Measurements from ENCODE around the gene MPV17L2. TPM values are rescaled to one million over a fixed set of nuclear protein-coding genes. Genes with fewer than 3 reads are reported as not detected.

Gene MPV17L2
- polyA plus RNA-seq, 2 of the 4 experiments (the other 2 are of a cell fraction), result 8.3 to 13.9 TPM

DNA sequence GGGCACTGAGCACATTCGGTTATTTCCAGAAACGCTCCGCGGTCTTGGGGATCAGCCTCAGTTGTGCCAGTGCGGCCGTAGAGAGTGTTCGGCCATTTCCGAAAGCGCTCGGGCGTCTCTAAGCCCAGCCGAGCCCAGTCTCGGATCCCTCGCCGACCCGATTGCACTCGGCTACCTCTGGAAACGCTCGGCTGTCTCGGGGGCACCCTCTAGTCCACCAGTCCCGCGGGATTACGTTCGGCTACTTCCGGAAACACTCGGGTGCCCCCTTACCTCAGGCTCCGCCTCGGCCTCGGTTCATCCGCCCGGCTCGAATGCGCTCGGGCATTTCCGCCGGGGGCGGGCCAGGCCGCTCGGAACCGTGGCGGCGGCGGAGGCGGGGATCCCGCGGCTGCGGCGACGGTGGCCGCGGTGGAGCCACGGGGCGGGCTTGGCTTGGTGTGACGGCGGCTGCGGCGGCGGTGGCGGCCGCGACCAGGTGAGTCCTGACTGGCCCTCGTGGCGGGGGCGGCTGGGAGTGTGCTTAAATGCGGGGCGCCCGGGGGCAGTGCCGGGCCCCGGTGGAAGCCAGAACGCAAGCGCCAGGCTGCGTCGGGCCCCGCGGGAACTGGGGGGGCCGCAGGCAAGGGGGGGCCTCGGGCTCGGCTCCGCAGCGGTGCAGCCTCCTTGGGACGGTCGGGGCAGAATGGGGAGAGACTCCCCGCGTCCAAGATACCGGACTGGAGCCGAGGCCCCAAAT lies 40.0 kb upstream of the MPV17L2 start, which contains the start of gene PIK3R2 (continued):
- TF ChIP-seq, protein P1, sequence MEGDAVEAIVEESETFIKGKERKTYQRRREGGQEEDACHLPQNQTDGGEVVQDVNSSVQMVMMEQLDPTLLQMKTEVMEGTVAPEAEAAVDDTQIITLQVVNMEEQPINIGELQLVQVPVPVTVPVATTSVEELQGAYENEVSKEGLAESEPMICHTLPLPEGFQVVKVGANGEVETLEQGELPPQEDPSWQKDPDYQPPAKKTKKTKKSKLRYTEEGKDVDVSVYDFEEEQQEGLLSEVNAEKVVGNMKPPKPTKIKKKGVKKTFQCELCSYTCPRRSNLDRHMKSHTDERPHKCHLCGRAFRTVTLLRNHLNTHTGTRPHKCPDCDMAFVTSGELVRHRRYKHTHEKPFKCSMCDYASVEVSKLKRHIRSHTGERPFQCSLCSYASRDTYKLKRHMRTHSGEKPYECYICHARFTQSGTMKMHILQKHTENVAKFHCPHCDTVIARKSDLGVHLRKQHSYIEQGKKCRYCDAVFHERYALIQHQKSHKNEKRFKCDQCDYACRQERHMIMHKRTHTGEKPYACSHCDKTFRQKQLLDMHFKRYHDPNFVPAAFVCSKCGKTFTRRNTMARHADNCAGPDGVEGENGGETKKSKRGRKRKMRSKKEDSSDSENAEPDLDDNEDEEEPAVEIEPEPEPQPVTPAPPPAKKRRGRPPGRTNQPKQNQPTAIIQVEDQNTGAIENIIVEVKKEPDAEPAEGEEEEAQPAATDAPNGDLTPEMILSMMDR (IDR thresholded peaks at IDR 0.05), result peak; percentile 22; the same call in 2 of the 3 replicates
- TF ChIP-seq KDM1A (IDR thresholded peaks at IDR 0.05; ENCODE audit: low read depth) (no peak), GATA3 (IDR thresholded peaks at IDR 0.05; ENCODE audit: borderline replicate concordance) (no peak)

- H3K27ac ChIP-seq, result peak overlapping the region; percentile 77 to 95
- no peak for FAIRE-seq
- ChIA-PET POLR2A (no interaction called here), CTCF (no interaction called here)
- ATAC-seq, result no peak
- peak overlapping the region; percentile 59 for H3K4me3 ChIP-seq
- no peak for DNase-seq (ENCODE audit: low read depth in 1 of 2, low spot score in 1 of 2)
- 2% methylated on average over 9 of the region's 38 CpGs for WGBS (ENCODE audit: missing lambda C conversion rate)
- peaks cover 29% of the 10 kb centered on the region for H3K4me1 ChIP-seq
- no peaks in the 10 kb centered on the region for H3K9me3 ChIP-seq
- 0 out of 2 replicates have a peak, but pooled peaks have one; percentile 12 for TF ChIP-seq PHF8 (IDR thresholded peaks at IDR 0.05; ENCODE audit: borderline replicate concordance, low read depth)
- TF ChIP-seq ESRRA (IDR thresholded peaks at IDR 0.05; ENCODE audit: borderline replicate concordance, low read length), result no peak
- TF ChIP-seq HOXB13 (CRISPR knock-in tag; IDR thresholded peaks at IDR 0.05; ENCODE audit: low read depth), result no peak
- TF ChIP-seq KDM1A (IDR thresholded peaks at IDR 0.05; ENCODE audit: low read depth), result no peak
- no peak for TF ChIP-seq RNF2 (IDR thresholded peaks at IDR 0.05; ENCODE audit: borderline replicate concordance, low read depth)
- TF ChIP-seq KDM5A (IDR thresholded peaks at IDR 0.05), result no peak
- TF ChIP-seq, protein P2, sequence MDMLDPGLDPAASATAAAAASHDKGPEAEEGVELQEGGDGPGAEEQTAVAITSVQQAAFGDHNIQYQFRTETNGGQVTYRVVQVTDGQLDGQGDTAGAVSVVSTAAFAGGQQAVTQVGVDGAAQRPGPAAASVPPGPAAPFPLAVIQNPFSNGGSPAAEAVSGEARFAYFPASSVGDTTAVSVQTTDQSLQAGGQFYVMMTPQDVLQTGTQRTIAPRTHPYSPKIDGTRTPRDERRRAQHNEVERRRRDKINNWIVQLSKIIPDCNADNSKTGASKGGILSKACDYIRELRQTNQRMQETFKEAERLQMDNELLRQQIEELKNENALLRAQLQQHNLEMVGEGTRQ (IDR thresholded peaks at IDR 0.05), result no peak
- H3K4me2 ChIP-seq, result peak overlapping the region; percentile 95
Observed at GRCh38 chr19:18153556-18154134, 39.4 kb upstream of the MPV17L2 start.

DNA sequence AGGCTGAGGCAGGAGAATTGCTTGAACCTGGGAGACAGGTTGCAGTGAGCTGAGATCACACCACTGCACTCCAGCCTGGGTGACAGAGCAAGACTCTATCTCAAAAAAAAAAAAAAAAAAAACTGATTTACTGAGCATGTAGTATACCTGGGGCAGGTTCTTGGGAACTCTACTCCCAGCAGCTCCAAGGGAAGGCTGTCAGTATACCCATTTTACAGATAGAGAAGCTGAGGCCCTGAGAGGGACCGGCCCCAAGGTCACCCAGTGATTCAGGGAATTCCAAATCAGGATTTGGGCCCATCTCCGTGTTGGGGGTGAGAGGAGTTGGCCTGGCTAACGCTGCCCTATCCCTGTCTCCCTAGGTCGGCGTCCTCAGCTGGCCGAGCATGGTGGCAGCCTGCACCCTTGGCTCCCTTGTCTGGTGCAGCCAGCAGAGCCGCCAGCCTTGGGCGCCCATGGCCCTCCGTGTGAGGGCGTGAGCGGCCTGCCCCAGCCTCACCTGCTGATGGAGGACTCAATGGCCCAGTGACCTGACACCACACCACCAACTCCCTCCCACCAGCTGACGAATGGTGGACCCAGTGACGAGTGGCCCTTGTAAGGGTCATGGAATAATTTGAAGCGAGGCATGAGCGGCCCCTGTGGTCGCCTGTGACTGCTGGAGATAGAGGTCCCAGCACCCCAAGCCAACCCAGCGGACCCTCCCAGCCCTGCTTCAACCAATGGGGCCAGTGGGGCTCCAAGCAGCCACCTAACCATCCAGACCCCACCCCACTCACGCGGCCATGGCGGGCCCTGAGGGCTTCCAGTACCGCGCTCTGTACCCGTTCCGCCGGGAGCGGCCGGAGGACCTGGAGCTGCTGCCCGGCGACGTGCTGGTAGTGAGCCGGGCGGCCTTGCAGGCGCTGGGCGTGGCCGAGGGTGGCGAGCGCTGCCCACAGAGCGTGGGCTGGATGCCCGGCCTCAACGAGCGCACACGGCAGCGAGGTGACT lies 37.6 kb upstream of the MPV17L2 start:
- Histone ChIP-seq H3K4me1 (peaks cover 29% of the 10 kb centered on the region), H3K4me2 (no peak overlapping the region), H3K27ac (peak overlapping the region in 1 of 2 experiments; percentile 79; a peak in 1 of 6 replicates), H3K9me3 (no peaks in the 10 kb centered on the region), H3K4me3 (no peak overlapping the region)
- DNase-seq (ENCODE audit: low read depth in 1 of 2, low spot score in 1 of 2) (no peak), FAIRE-seq (no peak), ATAC-seq (no peak)
- TF ChIP-seq BCL3 (IDR thresholded peaks at IDR 0.05), result no peak
- no peak for TF ChIP-seq RAD21 (conservative IDR thresholded peaks at IDR 0.05 in 1 of 2, IDR thresholded peaks at IDR 0.05 in 1 of 2)
- no peak for TF ChIP-seq RFX5 (IDR thresholded peaks at IDR 0.05)
- TF ChIP-seq POLR2A (IDR thresholded peaks at IDR 0.05; ENCODE audit: low read length), result no peak
- TF ChIP-seq, protein P3, sequence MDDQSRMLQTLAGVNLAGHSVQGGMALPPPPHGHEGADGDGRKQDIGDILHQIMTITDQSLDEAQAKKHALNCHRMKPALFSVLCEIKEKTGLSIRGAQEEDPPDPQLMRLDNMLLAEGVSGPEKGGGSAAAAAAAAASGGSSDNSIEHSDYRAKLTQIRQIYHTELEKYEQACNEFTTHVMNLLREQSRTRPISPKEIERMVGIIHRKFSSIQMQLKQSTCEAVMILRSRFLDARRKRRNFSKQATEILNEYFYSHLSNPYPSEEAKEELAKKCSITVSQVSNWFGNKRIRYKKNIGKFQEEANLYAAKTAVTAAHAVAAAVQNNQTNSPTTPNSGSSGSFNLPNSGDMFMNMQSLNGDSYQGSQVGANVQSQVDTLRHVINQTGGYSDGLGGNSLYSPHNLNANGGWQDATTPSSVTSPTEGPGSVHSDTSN (IDR thresholded peaks at IDR 0.05), result no peak
- 94% methylated on average over 29 of the region's 43 CpGs for WGBS (ENCODE audit: missing lambda C conversion rate)
- POLR2A ChIA-PET, result no interaction called here
- CTCF ChIA-PET, result interaction anchor here (0.7 to 1.5 kb wide), 5 partner anchors 12 to 96 kb away, joined by 3 to 5 read pairs (median 3); partner anchors contain the start of gene MPV17L2

Data from A549 (cell line).